Thoracic aorta (tissue), 2 donors: ENCODE data around the gene NAT8. TPM values are rescaled to one million over a fixed set of nuclear protein-coding genes. Genes with fewer than 3 reads are reported as not detected.

ENCODE experiments used
- ATAC-seq: fragments of 150-250 bp; one replicate; pipeline ENCODE4 v1.8.0; 2017; ENCODE audit warnings: low read depth; ENCODE audit not compliant: insufficient number of reproducible peaks, low FRiP score
- DNase-seq: peaks from one replicate; pipeline ENCODE4 v3.0.0-alpha.2; 2020; ENCODE audit warnings: low spot score
- H3K27ac ChIP-seq, 2 donors: fragments of 200-600 bp; sonication (generic); 1 replicate in 1 of 2; 2 replicates in 1 of 2; pipeline ENCODE4 v1.5.1; 2016; ENCODE audit warnings: mild to moderate bottlenecking in 2 of 2, moderate library complexity in 2 of 2
- H3K27me3 ChIP-seq: fragments of 200-600 bp; sonication (generic); replicated peaks from 2 replicates; pipeline ENCODE4 v1.6.0; 2016; ENCODE audit warnings: mild to moderate bottlenecking; ENCODE audit not compliant: insufficient read depth
- H3K36me3 ChIP-seq: fragments of 200-600 bp; sonication (generic); one replicate; pipeline ENCODE4 v1.5.1; 2016
- H3K4me1 ChIP-seq, 2 donors: fragments of 200-600 bp; sonication (generic); 1 replicate in 1 of 2; 2 replicates in 1 of 2; pipeline versions ENCODE4 v1.5.1 to v1.6.0; 2016; ENCODE audit warnings: low read depth in 2 of 2, mild to moderate bottlenecking in 1 of 2; ENCODE audit not compliant: control insufficient read depth in 1 of 2
- H3K4me3 ChIP-seq: fragments of 200-600 bp; sonication (generic); 2 replicates; pipeline ENCODE4 v1.5.1; 2016; ENCODE audit warnings: mild to moderate bottlenecking
- H3K9me3 ChIP-seq: fragments of 200-600 bp; sonication (generic); 2 replicates; pipeline ENCODE4 v1.5.1; 2016
- total RNA-seq, 2 donors: library from RNA; depleted of rRNA; stranded (reverse); fragments of >200 nt; gene quantifications; one replicate each; pipeline versions ENCODE4 v1.1.0 to v1.2.3, GENCODE V29; 2016
- TF ChIP-seq, protein P1 (sequence below): fragments of 200-600 bp; sonication (generic); IDR thresholded peaks from one replicate; pipeline ENCODE4 v1.5.1; 2019; ENCODE audit warnings: antibody characterized with exemption

The NAT8 gene
- total RNA-seq, 2 donors from 2014 or later = not detected

DNA sequence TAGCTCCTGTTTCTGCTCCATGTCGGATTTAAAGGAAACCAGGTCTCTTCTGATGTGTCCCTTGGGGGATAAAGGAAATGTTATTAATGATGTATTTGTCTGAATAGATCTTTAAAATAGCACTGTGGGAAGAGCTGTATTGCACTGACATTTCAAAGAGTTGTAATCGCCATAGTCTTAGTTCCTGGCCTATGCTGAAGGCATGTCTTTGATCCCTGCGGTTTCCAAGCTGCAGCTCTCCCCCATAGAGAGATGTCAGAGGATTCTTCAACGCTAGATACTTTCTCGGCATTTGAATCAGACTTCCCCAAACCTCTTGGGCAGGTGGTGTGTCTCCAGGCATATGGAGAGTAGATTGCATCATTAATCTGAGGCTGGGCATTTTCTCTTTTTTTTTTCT lies 40.4 kb downstream of the NAT8 start:
- DNase-seq (no peak), ATAC-seq (no peak)
- H3K9me3 ChIP-seq = no peaks in the 10 kb centered on the region
- H3K27me3 ChIP-seq = no peaks in the 10 kb centered on the region
- H3K4me1 ChIP-seq = no peaks in the 10 kb centered on the region
- no peak overlapping the region for H3K4me3 ChIP-seq
- H3K27ac ChIP-seq = no peak overlapping the region
- TF ChIP-seq, protein P1, sequence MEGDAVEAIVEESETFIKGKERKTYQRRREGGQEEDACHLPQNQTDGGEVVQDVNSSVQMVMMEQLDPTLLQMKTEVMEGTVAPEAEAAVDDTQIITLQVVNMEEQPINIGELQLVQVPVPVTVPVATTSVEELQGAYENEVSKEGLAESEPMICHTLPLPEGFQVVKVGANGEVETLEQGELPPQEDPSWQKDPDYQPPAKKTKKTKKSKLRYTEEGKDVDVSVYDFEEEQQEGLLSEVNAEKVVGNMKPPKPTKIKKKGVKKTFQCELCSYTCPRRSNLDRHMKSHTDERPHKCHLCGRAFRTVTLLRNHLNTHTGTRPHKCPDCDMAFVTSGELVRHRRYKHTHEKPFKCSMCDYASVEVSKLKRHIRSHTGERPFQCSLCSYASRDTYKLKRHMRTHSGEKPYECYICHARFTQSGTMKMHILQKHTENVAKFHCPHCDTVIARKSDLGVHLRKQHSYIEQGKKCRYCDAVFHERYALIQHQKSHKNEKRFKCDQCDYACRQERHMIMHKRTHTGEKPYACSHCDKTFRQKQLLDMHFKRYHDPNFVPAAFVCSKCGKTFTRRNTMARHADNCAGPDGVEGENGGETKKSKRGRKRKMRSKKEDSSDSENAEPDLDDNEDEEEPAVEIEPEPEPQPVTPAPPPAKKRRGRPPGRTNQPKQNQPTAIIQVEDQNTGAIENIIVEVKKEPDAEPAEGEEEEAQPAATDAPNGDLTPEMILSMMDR = no peak
- H3K36me3 ChIP-seq = peaks cover 6% of the 10 kb centered on the region

DNA sequence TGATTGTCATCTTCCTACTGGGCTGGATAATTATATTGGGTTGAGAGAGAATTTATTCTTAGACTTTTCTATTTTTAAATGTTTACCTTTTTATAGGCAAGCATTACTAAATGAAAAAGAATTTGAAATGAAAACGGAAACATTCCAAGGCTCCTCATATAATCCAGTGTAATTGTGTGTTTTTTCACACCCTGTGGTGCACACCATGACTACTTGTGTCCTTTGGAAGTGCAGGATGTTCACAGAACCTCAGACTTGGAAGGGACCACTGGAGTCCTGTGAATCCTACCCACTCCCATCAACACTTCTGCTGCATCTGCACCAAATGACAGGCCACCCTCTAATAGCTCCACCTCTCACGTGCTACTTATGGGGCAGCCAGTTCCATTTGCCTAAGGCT lies 48.0 kb downstream of the NAT8 start:
- no peaks in the 10 kb centered on the region for H3K9me3 ChIP-seq
- TF ChIP-seq, protein P1 = no peak
- H3K36me3 ChIP-seq = no peaks in the 10 kb centered on the region
- ATAC-seq = no peak
- peaks cover 3 to 6% of the 10 kb centered on the region in 2 donors for H3K4me1 ChIP-seq
- H3K27me3 ChIP-seq = no peaks in the 10 kb centered on the region
- DNase-seq = no peak
- peak overlapping the region in 1 of 2 donors; percentile 19 for H3K27ac ChIP-seq
- no peak overlapping the region for H3K4me3 ChIP-seq

DNA sequence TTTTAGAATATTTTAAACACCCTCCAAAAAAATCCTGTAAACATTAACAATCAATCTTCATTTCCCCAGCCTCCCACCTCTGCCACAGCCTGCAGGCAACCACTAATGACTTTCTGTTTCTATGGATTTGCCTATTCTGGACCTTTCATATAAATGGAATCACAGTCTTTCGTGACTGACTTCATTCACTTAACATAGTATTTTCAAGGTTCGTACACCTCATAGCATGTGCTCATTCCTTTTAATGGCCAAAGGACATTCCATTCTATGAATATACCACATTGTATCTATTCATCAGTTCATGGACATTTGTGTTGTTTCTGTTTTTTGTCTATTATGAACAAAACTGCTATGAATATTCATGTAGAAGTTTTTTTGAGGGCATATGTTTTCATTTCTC lies 48.5 kb downstream of the NAT8 start:
- ATAC-seq = no peak
- H3K36me3 ChIP-seq = no peaks in the 10 kb centered on the region
- no peak overlapping the region for H3K4me3 ChIP-seq
- no peak overlapping the region for H3K27ac ChIP-seq
- peaks cover 3 to 6% of the 10 kb centered on the region in 2 donors for H3K4me1 ChIP-seq
- H3K27me3 ChIP-seq = no peaks in the 10 kb centered on the region
- H3K9me3 ChIP-seq = no peaks in the 10 kb centered on the region
- TF ChIP-seq, protein P1 = no peak
- DNase-seq = no peak

Other genes starting within 250 kb of the NAT8 start
- 10 to 100 TPM; 18.9 to 26.5 TPM for gene TPRKB, start 94.9 kb upstream of the NAT8 start, total RNA-seq
- 10 to 100 TPM; 24.1 to 34.8 TPM for gene DUSP11, start 137.7 kb upstream of the NAT8 start, total RNA-seq
- not detected for gene C2orf78, start 141.8 kb upstream of the NAT8 start, total RNA-seq
- 10 to 100 TPM; 23.8 to 34.4 TPM for gene STAMBP, start 186.5 kb upstream of the NAT8 start, total RNA-seq